ENCODE results near the gene GBE1.
"Not testable (repeated sequence)": the region's sequence is repeated elsewhere in the genome, so short reads cannot be mapped to it uniquely, and the experiment has no call there.

Gene GBE1

DNA sequence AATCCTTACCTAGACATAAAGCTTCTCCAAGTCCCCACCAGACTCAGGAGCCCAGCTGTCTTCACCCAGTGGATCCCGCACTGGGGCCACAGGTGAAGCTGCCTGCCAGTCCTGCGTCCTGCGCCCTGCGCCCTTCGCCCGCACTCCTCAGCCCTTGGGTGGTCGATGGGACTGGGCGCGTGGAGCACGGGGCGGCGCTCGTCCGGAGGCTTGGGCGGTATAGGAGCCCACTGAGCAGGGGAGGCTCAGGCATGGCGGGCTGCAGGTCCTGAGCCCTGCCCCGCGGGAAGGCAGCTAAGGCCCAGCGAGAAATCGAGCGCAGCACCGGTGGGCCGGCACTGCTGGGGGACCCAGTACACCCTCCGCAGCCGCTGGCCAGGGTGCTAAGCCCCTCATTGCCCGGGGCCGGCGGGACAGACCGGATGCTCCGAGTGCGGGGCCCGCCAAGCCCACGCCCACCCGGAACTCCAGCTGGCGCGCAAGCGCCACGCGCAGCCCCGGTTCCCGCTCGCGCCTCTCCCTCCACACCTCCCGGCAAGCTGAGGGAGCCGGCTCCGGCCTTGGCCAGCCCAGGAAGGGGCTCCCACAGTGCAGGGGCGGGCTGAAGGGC, 5.9 kb upstream of the GBE1 start:
- not testable (repeated sequence) for ATAC-seq (replicated peaks; ENCODE audit: extremely low read depth, poor library complexity, severe bottlenecking); H3K4me3 Mint-ChIP-seq; H3K36me3 Mint-ChIP-seq (ENCODE audit: insufficient read depth); H3K27ac Mint-ChIP-seq (ENCODE audit: low read depth); DNase-seq (ENCODE audit: low spot score in 2 of 2); H3K4me1 Mint-ChIP-seq; H3K9me3 Mint-ChIP-seq
- peaks cover 29% of the 10 kb centered on the region for H3K27me3 Mint-ChIP-seq

DNA sequence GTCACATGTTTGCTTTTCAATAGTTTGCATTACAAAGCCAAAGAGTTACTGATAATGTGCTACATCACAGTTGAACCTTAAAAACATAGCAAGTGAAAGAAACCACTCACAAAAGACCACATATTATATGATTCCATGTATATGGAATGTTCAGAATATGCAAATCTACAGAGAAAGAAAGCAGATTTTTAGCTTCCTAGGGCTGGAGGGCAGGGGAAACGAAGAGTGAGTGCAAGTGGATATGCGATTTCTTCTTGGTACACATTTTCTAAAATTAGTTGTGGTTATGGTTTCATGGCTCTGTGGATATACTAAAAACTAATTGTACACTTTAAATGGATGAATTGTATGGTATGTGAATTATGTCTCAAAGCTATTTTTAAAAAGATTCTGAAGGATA, 4.0 kb upstream of the GBE1 start:
- H3K9me3 Mint-ChIP-seq: no peaks in the 10 kb centered on the region
- ATAC-seq (replicated peaks; ENCODE audit: extremely low read depth, poor library complexity, severe bottlenecking) (no peak), DNase-seq (ENCODE audit: low spot score in 2 of 2) (no peak)
- H3K4me1 Mint-ChIP-seq: peaks cover 6% of the 10 kb centered on the region
- H3K4me3 Mint-ChIP-seq: no peak overlapping the region
- H3K27me3 Mint-ChIP-seq: peaks cover 9% of the 10 kb centered on the region
- no peak overlapping the region for H3K27ac Mint-ChIP-seq (ENCODE audit: low read depth)
- peaks cover 8% of the 10 kb centered on the region for H3K36me3 Mint-ChIP-seq (ENCODE audit: insufficient read depth)

DNA sequence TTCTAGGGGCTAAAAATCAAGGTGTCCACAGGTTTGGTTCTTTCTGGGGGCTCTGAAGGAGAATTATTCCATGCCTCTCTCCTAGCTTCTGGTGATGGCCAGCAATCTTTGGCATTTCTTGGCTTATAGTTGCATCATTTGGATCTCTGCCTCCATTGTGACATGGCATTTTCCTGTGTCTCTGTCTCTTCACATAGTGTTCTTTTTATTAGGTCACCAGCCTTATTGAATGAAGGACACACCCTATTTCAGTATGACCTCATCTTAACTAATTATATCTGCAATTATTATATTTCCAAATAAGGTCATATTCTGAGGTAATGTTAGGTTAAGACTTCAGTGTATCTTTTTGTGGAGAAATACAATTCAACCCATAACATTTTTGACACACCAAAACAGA, 3.2 kb upstream of the GBE1 start:
- ATAC-seq (replicated peaks; ENCODE audit: extremely low read depth, poor library complexity, severe bottlenecking) (no peak), DNase-seq (ENCODE audit: low spot score in 2 of 2) (no peak)
- peaks cover 9% of the 10 kb centered on the region for H3K4me1 Mint-ChIP-seq
- peaks cover 7% of the 10 kb centered on the region for H3K27me3 Mint-ChIP-seq
- peaks cover 8% of the 10 kb centered on the region for H3K36me3 Mint-ChIP-seq (ENCODE audit: insufficient read depth)
- H3K4me3 Mint-ChIP-seq: no peak overlapping the region
- no peaks in the 10 kb centered on the region for H3K9me3 Mint-ChIP-seq
- H3K27ac Mint-ChIP-seq (ENCODE audit: low read depth): no peak overlapping the region

- Mint-ChIP-seq H3K27ac (ENCODE audit: low read depth) (no peak overlapping the region), H3K27me3 (peaks cover 7% of the 10 kb centered on the region), H3K4me3 (no peak overlapping the region), H3K9me3 (no peaks in the 10 kb centered on the region), H3K4me1 (peaks cover 9% of the 10 kb centered on the region), H3K36me3 (ENCODE audit: insufficient read depth) (peaks cover 8% of the 10 kb centered on the region)
- DNase-seq (ENCODE audit: low spot score in 2 of 2) (no peak), ATAC-seq (replicated peaks; ENCODE audit: extremely low read depth, poor library complexity, severe bottlenecking) (no peak)
Observed at GRCh38 chr3:81764002-81764401, 2.6 kb upstream of the GBE1 start.

- Mint-ChIP-seq H3K27me3 (peaks cover 1% of the 10 kb centered on the region), H3K27ac (ENCODE audit: low read depth) (no peak overlapping the region)
- ATAC-seq (replicated peaks; ENCODE audit: extremely low read depth, poor library complexity, severe bottlenecking): no peak
Observed at GRCh38 chr3:81763001-81763400, 1.6 kb upstream of the GBE1 start.

GRCh38 chr3:81761904-81762580, 597 bp upstream of the GBE1 start:
- DNase-seq (ENCODE audit: low spot score in 2 of 2) (no peak), ATAC-seq (replicated peaks; ENCODE audit: extremely low read depth, poor library complexity, severe bottlenecking) (no peak)
- Mint-ChIP-seq H3K27me3 (no peaks in the 10 kb centered on the region), H3K36me3 (ENCODE audit: insufficient read depth) (peaks cover 8% of the 10 kb centered on the region), H3K9me3 (no peaks in the 10 kb centered on the region), H3K27ac (ENCODE audit: low read depth) (peak overlapping the region; percentile 93), H3K4me1 (peaks cover 19% of the 10 kb centered on the region), H3K4me3 (peak overlapping the region; percentile 90)

More at GRCh38 chr3:81763001-81763400, 1.6 kb upstream of the GBE1 start:
- H3K9me3 Mint-ChIP-seq: no peaks in the 10 kb centered on the region
- H3K36me3 Mint-ChIP-seq (ENCODE audit: insufficient read depth): peaks cover 8% of the 10 kb centered on the region
- no peak for DNase-seq (ENCODE audit: low spot score in 2 of 2)
- peaks cover 9% of the 10 kb centered on the region for H3K4me1 Mint-ChIP-seq
- peak overlapping the region; percentile 6 for H3K4me3 Mint-ChIP-seq

- Mint-ChIP-seq H3K27me3 (no peaks in the 10 kb centered on the region), H3K4me3 (peak overlapping the region; percentile 90), H3K36me3 (ENCODE audit: insufficient read depth) (peaks cover 10% of the 10 kb centered on the region)
Observed at GRCh38 chr3:81760215-81760614, 1.2 kb downstream of the GBE1 start.

DNA sequence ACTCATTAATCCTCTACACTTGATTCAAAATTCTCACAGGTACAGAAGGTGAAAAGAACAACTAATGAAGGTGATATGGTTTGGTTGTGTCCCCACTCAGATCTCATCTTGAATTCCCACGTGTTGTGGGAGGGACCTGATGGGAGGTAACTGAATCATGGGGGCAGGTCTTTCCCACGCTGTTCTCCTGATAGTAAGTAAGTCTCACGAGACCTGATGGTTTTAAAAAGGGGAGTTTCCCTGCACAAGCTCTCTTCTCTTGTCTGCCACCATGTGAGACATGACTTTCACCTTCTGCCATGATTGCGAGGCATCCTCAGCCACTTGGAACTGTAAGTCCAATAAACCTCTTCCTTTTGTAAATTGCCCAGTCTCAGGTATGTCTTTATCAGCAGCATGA, 2.7 kb downstream of the GBE1 start:
- not testable (repeated sequence) for DNase-seq (ENCODE audit: low spot score in 2 of 2); H3K9me3 Mint-ChIP-seq; H3K27me3 Mint-ChIP-seq; H3K27ac Mint-ChIP-seq (ENCODE audit: low read depth); H3K4me3 Mint-ChIP-seq; ATAC-seq (replicated peaks; ENCODE audit: extremely low read depth, poor library complexity, severe bottlenecking)
- peaks cover 12% of the 10 kb centered on the region for H3K36me3 Mint-ChIP-seq (ENCODE audit: insufficient read depth)
- H3K4me1 Mint-ChIP-seq: peaks cover 21% of the 10 kb centered on the region

More at GRCh38 chr3:81760215-81760614, 1.2 kb downstream of the GBE1 start:
- peaks cover 21% of the 10 kb centered on the region for H3K4me1 Mint-ChIP-seq
- no peak for DNase-seq (ENCODE audit: low spot score in 2 of 2)
- no peaks in the 10 kb centered on the region for H3K9me3 Mint-ChIP-seq
- H3K27ac Mint-ChIP-seq (ENCODE audit: low read depth): peak overlapping the region; percentile 93
- no peak for ATAC-seq (replicated peaks; ENCODE audit: extremely low read depth, poor library complexity, severe bottlenecking)

GRCh38 chr3:81758275-81758674, 3.2 kb downstream of the GBE1 start:
- H3K9me3 Mint-ChIP-seq: no peaks in the 10 kb centered on the region
- ATAC-seq (replicated peaks; ENCODE audit: extremely low read depth, poor library complexity, severe bottlenecking) (no peak), DNase-seq (ENCODE audit: low spot score in 2 of 2) (no peak)
- H3K4me1 Mint-ChIP-seq: peaks cover 21% of the 10 kb centered on the region
- no peak overlapping the region for H3K27ac Mint-ChIP-seq (ENCODE audit: low read depth)
- H3K4me3 Mint-ChIP-seq: no peak overlapping the region
- peaks cover 12% of the 10 kb centered on the region for H3K36me3 Mint-ChIP-seq (ENCODE audit: insufficient read depth)
- no peaks in the 10 kb centered on the region for H3K27me3 Mint-ChIP-seq

- H3K9me3 Mint-ChIP-seq: no peaks in the 10 kb centered on the region
- no peaks in the 10 kb centered on the region for H3K27me3 Mint-ChIP-seq
- H3K27ac Mint-ChIP-seq (ENCODE audit: low read depth): no peak overlapping the region
Observed at GRCh38 chr3:81753416-81754027, 7.9 kb downstream of the GBE1 start.

DNA sequence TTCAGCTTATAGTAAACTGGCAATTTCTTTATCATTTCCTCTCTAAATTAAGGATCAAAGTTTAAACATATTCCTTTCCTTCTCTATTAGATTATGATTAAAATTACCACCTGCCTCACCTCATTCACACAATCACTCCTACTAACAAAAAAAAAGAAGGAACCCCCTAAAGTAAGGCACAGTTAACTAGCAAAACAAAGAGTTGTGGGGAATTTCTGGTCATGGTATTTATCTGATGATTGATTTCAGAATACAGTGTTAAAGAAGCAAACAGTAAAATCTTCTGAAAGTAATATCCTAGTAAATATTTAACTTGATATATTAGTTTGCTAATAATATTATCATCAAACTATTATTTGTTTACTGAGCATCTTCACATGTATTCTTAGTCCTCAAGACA, 8.8 kb downstream of the GBE1 start:
- ATAC-seq (replicated peaks; ENCODE audit: extremely low read depth, poor library complexity, severe bottlenecking): no peak
- Mint-ChIP-seq H3K27ac (ENCODE audit: low read depth) (no peak overlapping the region), H3K9me3 (no peaks in the 10 kb centered on the region), H3K4me1 (peaks cover 8% of the 10 kb centered on the region), H3K27me3 (no peaks in the 10 kb centered on the region), H3K4me3 (no peak overlapping the region), H3K36me3 (ENCODE audit: insufficient read depth) (peaks cover 4% of the 10 kb centered on the region)
- DNase-seq (ENCODE audit: low spot score in 2 of 2): no peak

More at GRCh38 chr3:81753416-81754027, 7.9 kb downstream of the GBE1 start:
- H3K36me3 Mint-ChIP-seq (ENCODE audit: insufficient read depth): peaks cover 4% of the 10 kb centered on the region
- peaks cover 12% of the 10 kb centered on the region for H3K4me1 Mint-ChIP-seq
- no peak for ATAC-seq (replicated peaks; ENCODE audit: extremely low read depth, poor library complexity, severe bottlenecking)
- DNase-seq (ENCODE audit: low spot score in 2 of 2): no peak
- H3K4me3 Mint-ChIP-seq: no peak overlapping the region

DNA sequence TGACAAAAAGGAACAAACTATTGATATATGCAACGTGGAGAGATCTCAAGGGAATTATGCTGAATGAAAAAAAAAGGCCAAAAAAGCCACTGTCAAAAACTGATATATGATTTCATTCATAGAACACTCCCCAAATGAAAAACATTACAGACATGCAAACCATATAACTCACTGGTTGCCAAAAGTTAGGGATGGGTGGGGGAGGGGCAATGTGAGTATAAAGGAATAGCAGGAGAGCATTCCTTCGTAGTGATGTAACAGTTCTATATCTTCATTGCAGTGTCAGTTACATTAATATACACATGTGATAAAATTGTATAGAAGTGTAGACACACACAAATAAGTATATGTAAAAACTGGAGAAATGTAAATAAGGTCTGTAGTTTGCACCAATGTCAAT, 12.2 kb downstream of the GBE1 start:
- no peaks in the 10 kb centered on the region for H3K27me3 Mint-ChIP-seq
- H3K9me3 Mint-ChIP-seq: no peaks in the 10 kb centered on the region
- no peaks in the 10 kb centered on the region for H3K36me3 Mint-ChIP-seq (ENCODE audit: insufficient read depth)
- no peaks in the 10 kb centered on the region for H3K4me1 Mint-ChIP-seq
- no peak for DNase-seq (ENCODE audit: low spot score in 2 of 2)
- H3K4me3 Mint-ChIP-seq: no peak overlapping the region
- no peak overlapping the region for H3K27ac Mint-ChIP-seq (ENCODE audit: low read depth)
- no peak for ATAC-seq (replicated peaks; ENCODE audit: extremely low read depth, poor library complexity, severe bottlenecking)

DNA sequence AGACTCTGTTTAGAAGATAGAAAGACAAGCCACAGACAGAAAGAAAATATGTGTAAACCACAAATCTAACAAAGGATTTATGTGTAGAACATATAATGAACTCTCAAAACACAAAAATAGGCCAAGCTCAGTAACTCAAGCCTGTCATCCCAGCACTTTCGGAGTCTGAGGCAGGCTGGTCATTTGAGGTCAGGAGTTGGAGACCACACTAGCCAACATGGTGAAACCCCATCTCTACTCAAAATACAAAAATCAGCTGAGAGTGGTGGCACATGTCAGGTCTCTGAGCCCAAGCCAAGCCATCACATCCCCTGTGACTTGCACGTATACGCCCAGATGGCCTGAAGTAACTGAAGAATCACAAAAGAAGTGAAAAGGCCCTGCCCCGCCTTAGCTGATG, 14.2 kb downstream of the GBE1 start:
- H3K9me3 Mint-ChIP-seq; H3K4me3 Mint-ChIP-seq; H3K27ac Mint-ChIP-seq (ENCODE audit: low read depth); ATAC-seq (replicated peaks; ENCODE audit: extremely low read depth, poor library complexity, severe bottlenecking); DNase-seq (ENCODE audit: low spot score in 2 of 2); H3K36me3 Mint-ChIP-seq (ENCODE audit: insufficient read depth); H3K27me3 Mint-ChIP-seq; H3K4me1 Mint-ChIP-seq: not testable (repeated sequence)
